Measurements from ENCODE around the gene ZBTB8OS.

The ZBTB8OS gene

DNA sequence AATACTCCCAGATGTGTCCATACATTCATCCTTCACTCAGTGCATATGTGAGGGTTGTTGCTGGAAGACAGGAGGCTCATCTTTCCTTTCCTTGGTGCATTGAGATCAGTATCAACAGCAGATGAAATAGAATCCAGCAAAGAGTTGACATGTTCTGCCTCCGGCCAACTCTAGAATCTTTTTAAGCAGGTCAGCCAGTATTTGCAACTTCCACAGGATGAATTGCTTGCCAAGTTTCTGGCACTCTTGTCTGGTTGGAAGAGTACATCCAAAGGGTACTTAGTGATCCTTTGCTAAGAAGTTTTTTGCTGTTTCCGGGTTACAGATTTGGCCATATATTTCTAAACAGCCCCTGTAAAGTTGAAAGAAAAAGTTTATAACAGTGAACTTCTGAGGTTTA is 31.2 kb upstream of the ZBTB8OS start:
- ChIA-PET CTCF (no interaction called here), POLR2A (no interaction called here)
- H3K9me3 ChIP-seq (ENCODE audit: control insufficient read depth, insufficient read depth, low read depth, low read length), result no peaks in the 10 kb centered on the region
- no peak overlapping the region for H3K27ac ChIP-seq (ENCODE audit: extremely low read depth, low read depth, low read length)
- TF ChIP-seq ZNF239 (tag by site-specific recombination; IDR thresholded peaks at IDR 0.05), result no peak
- no peak for TF ChIP-seq ZNF366 (tag by site-specific recombination; conservative IDR thresholded peaks at IDR 0.05)
- no peak for TF ChIP-seq ZNF391 (tag by site-specific recombination; IDR thresholded peaks at IDR 0.05; ENCODE audit: borderline replicate concordance, low read depth)
- no peak for TF ChIP-seq GLI4 (tag by site-specific recombination; IDR thresholded peaks at IDR 0.05)
- TF ChIP-seq SP2 (tag by site-specific recombination; IDR thresholded peaks at IDR 0.05), result no peak
- TF ChIP-seq ZNF302 (tag by site-specific recombination; IDR thresholded peaks at IDR 0.05; ENCODE audit: low read depth), result no peak
- TF ChIP-seq, protein P1, sequence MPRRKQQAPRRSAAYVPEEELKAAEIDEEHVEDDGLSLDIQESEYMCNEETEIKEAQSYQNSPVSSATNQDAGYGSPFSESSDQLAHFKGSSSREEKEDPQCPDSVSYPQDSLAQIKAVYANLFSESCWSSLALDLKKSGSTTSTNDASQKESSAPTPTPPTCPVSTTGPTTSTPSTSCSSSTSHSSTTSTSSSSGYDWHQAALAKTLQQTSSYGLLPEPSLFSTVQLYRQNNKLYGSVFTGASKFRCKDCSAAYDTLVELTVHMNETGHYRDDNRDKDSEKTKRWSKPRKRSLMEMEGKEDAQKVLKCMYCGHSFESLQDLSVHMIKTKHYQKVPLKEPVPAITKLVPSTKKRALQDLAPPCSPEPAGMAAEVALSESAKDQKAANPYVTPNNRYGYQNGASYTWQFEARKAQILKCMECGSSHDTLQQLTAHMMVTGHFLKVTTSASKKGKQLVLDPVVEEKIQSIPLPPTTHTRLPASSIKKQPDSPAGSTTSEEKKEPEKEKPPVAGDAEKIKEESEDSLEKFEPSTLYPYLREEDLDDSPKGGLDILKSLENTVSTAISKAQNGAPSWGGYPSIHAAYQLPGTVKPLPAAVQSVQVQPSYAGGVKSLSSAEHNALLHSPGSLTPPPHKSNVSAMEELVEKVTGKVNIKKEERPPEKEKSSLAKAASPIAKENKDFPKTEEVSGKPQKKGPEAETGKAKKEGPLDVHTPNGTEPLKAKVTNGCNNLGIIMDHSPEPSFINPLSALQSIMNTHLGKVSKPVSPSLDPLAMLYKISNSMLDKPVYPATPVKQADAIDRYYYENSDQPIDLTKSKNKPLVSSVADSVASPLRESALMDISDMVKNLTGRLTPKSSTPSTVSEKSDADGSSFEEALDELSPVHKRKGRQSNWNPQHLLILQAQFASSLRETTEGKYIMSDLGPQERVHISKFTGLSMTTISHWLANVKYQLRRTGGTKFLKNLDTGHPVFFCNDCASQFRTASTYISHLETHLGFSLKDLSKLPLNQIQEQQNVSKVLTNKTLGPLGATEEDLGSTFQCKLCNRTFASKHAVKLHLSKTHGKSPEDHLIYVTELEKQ (tag by site-specific recombination; IDR thresholded peaks at IDR 0.05; ENCODE audit: borderline replicate concordance), result no peak
- TF ChIP-seq ZNF555 (tag by site-specific recombination; conservative IDR thresholded peaks at IDR 0.05), result no peak
- TF ChIP-seq ZNF777 (tag by site-specific recombination; IDR thresholded peaks at IDR 0.05; ENCODE audit: borderline replicate concordance), result no peak
- no peak for TF ChIP-seq ZNF426 (tag by site-specific recombination; IDR thresholded peaks at IDR 0.05)
- TF ChIP-seq, protein P2, sequence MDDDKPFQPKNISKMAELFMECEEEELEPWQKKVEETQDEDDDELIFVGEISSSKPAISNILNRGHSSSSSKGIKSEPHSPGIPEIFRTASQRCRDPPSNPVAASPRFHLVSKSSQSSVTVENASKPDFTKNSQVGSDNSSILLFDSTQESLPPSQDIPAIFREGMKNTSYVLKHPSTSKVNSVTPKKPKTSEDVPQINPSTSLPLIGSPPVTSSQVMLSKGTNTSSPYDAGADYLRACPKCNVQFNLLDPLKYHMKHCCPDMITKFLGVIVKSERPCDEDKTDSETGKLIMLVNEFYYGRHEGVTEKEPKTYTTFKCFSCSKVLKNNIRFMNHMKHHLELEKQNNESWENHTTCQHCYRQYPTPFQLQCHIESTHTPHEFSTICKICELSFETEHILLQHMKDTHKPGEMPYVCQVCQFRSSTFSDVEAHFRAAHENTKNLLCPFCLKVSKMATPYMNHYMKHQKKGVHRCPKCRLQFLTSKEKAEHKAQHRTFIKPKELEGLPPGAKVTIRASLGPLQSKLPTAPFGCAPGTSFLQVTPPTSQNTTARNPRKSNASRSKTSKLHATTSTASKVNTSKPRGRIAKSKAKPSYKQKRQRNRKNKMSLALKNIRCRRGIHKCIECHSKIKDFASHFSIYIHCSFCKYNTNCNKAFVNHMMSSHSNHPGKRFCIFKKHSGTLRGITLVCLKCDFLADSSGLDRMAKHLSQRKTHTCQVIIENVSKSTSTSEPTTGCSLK (tag by site-specific recombination; IDR thresholded peaks at IDR 0.05), result no peak
- TF ChIP-seq ZIC2 (tag by site-specific recombination; IDR thresholded peaks at IDR 0.05), result no peak
- no peak for TF ChIP-seq ZNF169 (tag by site-specific recombination; IDR thresholded peaks at IDR 0.05)
- no peak for TF ChIP-seq ZSCAN5A (tag by site-specific recombination; IDR thresholded peaks at IDR 0.05)
- H3K36me3 ChIP-seq (ENCODE audit: control insufficient read depth in 2 of 2, insufficient read depth in 1 of 2, low read length in 2 of 2), result peaks cover 48 to 98% of the 10 kb centered on the region in 2 experiments
- no peak overlapping the region for H3K4me3 ChIP-seq (ENCODE audit: low read depth, low read length)
- no peaks in the 10 kb centered on the region for H3K4me1 ChIP-seq (ENCODE audit: control insufficient read depth, insufficient read depth, low read length)

DNA sequence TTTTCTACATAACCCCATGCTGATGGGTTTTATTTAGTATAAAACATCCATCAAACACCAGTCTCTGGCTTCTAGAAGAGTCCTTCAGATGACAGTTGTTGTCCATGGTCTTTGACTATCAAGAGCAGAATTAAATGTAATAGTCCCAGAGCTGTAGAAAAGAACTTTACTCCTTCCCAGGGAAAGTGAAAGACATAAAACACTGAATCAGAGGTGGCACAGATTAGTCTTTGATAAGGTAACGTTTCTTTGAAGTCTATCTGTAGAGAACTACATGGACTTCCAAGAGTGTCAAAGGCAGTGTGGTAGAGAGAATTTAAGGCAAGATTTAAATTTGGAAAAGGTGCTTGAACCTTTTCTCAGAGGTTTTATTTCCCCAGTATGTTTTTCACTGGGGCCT is 30.3 kb upstream of the ZBTB8OS start:
- no peaks in the 10 kb centered on the region for H3K4me1 ChIP-seq (ENCODE audit: control insufficient read depth, insufficient read depth, low read length)
- CTCF ChIA-PET, result no interaction called here
- no peak overlapping the region for H3K4me3 ChIP-seq (ENCODE audit: low read depth, low read length)
- POLR2A ChIA-PET, result no interaction called here
- no peaks in the 10 kb centered on the region for H3K9me3 ChIP-seq (ENCODE audit: control insufficient read depth, insufficient read depth, low read depth, low read length)
- H3K36me3 ChIP-seq (ENCODE audit: control insufficient read depth in 2 of 2, insufficient read depth in 1 of 2, low read length in 2 of 2), result peaks cover 57 to 97% of the 10 kb centered on the region in 2 experiments
- no peak overlapping the region for H3K27ac ChIP-seq (ENCODE audit: extremely low read depth, low read depth, low read length)
- TF ChIP-seq ZNF555 (tag by site-specific recombination; conservative IDR thresholded peaks at IDR 0.05), result no peak
- no peak for TF ChIP-seq ZNF785 (tag by site-specific recombination; IDR thresholded peaks at IDR 0.05)
- TF ChIP-seq ZNF324 (tag by site-specific recombination; IDR thresholded peaks at IDR 0.05), result no peak
- no peak for TF ChIP-seq ZNF121 (tag by site-specific recombination; IDR thresholded peaks at IDR 0.05)
- no peak for TF ChIP-seq ZNF596 (tag by site-specific recombination; IDR thresholded peaks at IDR 0.05)
- TF ChIP-seq, protein P3, sequence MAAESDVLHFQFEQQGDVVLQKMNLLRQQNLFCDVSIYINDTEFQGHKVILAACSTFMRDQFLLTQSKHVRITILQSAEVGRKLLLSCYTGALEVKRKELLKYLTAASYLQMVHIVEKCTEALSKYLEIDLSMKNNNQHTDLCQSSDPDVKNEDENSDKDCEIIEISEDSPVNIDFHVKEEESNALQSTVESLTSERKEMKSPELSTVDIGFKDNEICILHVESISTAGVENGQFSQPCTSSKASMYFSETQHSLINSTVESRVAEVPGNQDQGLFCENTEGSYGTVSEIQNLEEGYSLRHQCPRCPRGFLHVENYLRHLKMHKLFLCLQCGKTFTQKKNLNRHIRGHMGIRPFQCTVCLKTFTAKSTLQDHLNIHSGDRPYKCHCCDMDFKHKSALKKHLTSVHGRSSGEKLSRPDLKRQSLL (tag by site-specific recombination; IDR thresholded peaks at IDR 0.05), result no peak
- TF ChIP-seq ZBTB26 (tag by site-specific recombination; optimal IDR thresholded peaks at IDR 0.05), result no peak
- no peak for TF ChIP-seq HOXC10 (CRISPR knock-in tag; IDR thresholded peaks at IDR 0.05)
- no peak for TF ChIP-seq KLF8 (tag by site-specific recombination; IDR thresholded peaks at IDR 0.05)
- no peak for TF ChIP-seq PRDM1 (tag by site-specific recombination; IDR thresholded peaks at IDR 0.05)
- TF ChIP-seq ZNF658 (tag by site-specific recombination; IDR thresholded peaks at IDR 0.05), result no peak
- TF ChIP-seq, protein P4, sequence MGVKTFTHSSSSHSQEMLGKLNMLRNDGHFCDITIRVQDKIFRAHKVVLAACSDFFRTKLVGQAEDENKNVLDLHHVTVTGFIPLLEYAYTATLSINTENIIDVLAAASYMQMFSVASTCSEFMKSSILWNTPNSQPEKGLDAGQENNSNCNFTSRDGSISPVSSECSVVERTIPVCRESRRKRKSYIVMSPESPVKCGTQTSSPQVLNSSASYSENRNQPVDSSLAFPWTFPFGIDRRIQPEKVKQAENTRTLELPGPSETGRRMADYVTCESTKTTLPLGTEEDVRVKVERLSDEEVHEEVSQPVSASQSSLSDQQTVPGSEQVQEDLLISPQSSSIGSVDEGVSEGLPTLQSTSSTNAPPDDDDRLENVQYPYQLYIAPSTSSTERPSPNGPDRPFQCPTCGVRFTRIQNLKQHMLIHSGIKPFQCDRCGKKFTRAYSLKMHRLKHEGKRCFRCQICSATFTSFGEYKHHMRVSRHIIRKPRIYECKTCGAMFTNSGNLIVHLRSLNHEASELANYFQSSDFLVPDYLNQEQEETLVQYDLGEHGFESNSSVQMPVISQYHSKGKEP (tag by site-specific recombination; IDR thresholded peaks at IDR 0.05), result no peak
- no peak for TF ChIP-seq ZNF561 (tag by site-specific recombination; IDR thresholded peaks at IDR 0.05; ENCODE audit: borderline replicate concordance)
